A673 (cell line): ENCODE results near the gene KIAA1549. TPM values are rescaled to one million over a fixed set of nuclear protein-coding genes. Genes with fewer than 3 reads are reported as not detected.

Experiments used
- BruUV-seq: library from RNA; stranded (reverse); fragments of 400-500 nt; replicated peaks from 2 replicates; lab custom pipeline; 2021; lab: Mats Ljungman, UMichigan
- CTCF ChIA-PET: fragments of 300-600 bp; sonication (Branson Sonifier 250); formaldehyde crosslinking; loops from one replicate; lab custom pipeline; 2022; ENCODE audit warnings: antibody characterized with exemption; lab: Charles Lee
- POLR2A ChIA-PET: fragments of 300-600 bp; sonication (Branson Sonifier 250); formaldehyde crosslinking; loops from one replicate; lab custom pipeline; 2022; ENCODE audit warnings: antibody characterized with exemption; ENCODE audit not compliant: low non-redundant PET; lab: Charles Lee
- DNase-seq: peaks from one replicate; pipeline ENCODE4 v3.0.0-alpha.2; 2015; ENCODE audit warnings: low spot score
- H3K27ac ChIP-seq: fragments of 200-600 bp; sonication (generic); 2 replicates; pipeline ENCODE4 v1.5.1; 2016; ENCODE audit warnings: mixed run types, low read depth, mild to moderate bottlenecking, mixed read lengths, antibody characterized with exemption, low read length; ENCODE audit not compliant: poor library complexity, severe bottlenecking
- H3K27me3 ChIP-seq: fragments of 200-600 bp; sonication (generic); replicated peaks from 2 replicates; pipeline ENCODE4 v1.6.1; 2017; ENCODE audit warnings: mixed run types, low read depth, mild to moderate bottlenecking, mixed read lengths, antibody characterized with exemption, low read length; ENCODE audit not compliant: insufficient read depth, poor library complexity
- H3K36me3 ChIP-seq: fragments of 200-600 bp; sonication (generic); 2 replicates; pipeline ENCODE4 v1.6.1; 2016; ENCODE audit warnings: mixed run types, mild to moderate bottlenecking, mixed read lengths, antibody characterized with exemption, low read length; ENCODE audit not compliant: insufficient read depth, poor library complexity, severe bottlenecking
- H3K4me1 ChIP-seq: fragments of 200-600 bp; sonication (generic); 2 replicates; pipeline ENCODE4 v1.6.1; 2017; ENCODE audit warnings: mixed run types, mild to moderate bottlenecking, mixed read lengths, antibody characterized with exemption, low read length; ENCODE audit not compliant: insufficient read depth, poor library complexity, severe bottlenecking
- H3K4me3 ChIP-seq: fragments of 200-600 bp; sonication (generic); 2 replicates; pipeline ENCODE4 v1.5.1; 2016; ENCODE audit warnings: low read depth, mixed run types, mild to moderate bottlenecking, mixed read lengths, low read length; ENCODE audit not compliant: poor library complexity, severe bottlenecking
- H3K9me3 ChIP-seq: fragments of 200-600 bp; sonication (generic); 2 replicates; pipeline ENCODE4 v1.6.1; 2016; ENCODE audit warnings: mixed run types, low read depth, mild to moderate bottlenecking, mixed read lengths, antibody characterized with exemption, low read length; ENCODE audit not compliant: poor library complexity, severe bottlenecking
- EZH2 ChIP-seq: fragments of 200-600 bp; sonication (generic); IDR thresholded peaks from 2 replicates; pipeline ENCODE4 v1.6.1; 2017; ENCODE audit warnings: borderline replicate concordance, low read depth, mild to moderate bottlenecking, mixed read lengths, antibody characterized with exemption, low read length; ENCODE audit not compliant: poor library complexity, severe bottlenecking
- intact Hi-C: fragments of 100-400 bp; cut with micrococcal nuclease; formaldehyde crosslinking; loops from one replicate; pipeline ENCODE4 v1.10.0; 2022; ENCODE audit not compliant: unreplicated experiment
- total RNA-seq: library from RNA; stranded (reverse); gene quantifications from 2 replicates; pipeline ENCODE4 v1.2.3, GENCODE V29; 2021
- TF ChIP-seq, protein P1 (sequence below): fragments of 300-800, 200-600 bp; sonication (generic); conservative IDR thresholded peaks from 2 replicates; pipeline ENCODE4 v1.5.1; 2017; ENCODE audit warnings: low read depth, mild to moderate bottlenecking, antibody characterized with exemption, low read length, moderate library complexity, mixed read lengths

Gene KIAA1549
- total RNA-seq, 1 experiment from 2014 or later, result 2.5 TPM

GRCh38 chr7:138864667-138865066 is 116.5 kb downstream of the KIAA1549 start:
- no peak for TF ChIP-seq EZH2
- TF ChIP-seq, protein P1, sequence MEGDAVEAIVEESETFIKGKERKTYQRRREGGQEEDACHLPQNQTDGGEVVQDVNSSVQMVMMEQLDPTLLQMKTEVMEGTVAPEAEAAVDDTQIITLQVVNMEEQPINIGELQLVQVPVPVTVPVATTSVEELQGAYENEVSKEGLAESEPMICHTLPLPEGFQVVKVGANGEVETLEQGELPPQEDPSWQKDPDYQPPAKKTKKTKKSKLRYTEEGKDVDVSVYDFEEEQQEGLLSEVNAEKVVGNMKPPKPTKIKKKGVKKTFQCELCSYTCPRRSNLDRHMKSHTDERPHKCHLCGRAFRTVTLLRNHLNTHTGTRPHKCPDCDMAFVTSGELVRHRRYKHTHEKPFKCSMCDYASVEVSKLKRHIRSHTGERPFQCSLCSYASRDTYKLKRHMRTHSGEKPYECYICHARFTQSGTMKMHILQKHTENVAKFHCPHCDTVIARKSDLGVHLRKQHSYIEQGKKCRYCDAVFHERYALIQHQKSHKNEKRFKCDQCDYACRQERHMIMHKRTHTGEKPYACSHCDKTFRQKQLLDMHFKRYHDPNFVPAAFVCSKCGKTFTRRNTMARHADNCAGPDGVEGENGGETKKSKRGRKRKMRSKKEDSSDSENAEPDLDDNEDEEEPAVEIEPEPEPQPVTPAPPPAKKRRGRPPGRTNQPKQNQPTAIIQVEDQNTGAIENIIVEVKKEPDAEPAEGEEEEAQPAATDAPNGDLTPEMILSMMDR, result no peak
- Histone ChIP-seq H3K4me3 (no peak overlapping the region), H3K36me3 (no peaks in the 10 kb centered on the region), H3K4me1 (no peaks in the 10 kb centered on the region), H3K27me3 (no peaks in the 10 kb centered on the region), H3K27ac (no peak overlapping the region), H3K9me3 (no peaks in the 10 kb centered on the region)
- intact Hi-C loops, result loop anchor here (10.0 kb wide), 1 partner anchor 700 kb away; no protein-coding TSS in a partner anchor
- DNase-seq, result no peak
- POLR2A ChIA-PET, result no interaction called here
- no TSS peak for BruUV-seq
- CTCF ChIA-PET, result no interaction called here

DNA sequence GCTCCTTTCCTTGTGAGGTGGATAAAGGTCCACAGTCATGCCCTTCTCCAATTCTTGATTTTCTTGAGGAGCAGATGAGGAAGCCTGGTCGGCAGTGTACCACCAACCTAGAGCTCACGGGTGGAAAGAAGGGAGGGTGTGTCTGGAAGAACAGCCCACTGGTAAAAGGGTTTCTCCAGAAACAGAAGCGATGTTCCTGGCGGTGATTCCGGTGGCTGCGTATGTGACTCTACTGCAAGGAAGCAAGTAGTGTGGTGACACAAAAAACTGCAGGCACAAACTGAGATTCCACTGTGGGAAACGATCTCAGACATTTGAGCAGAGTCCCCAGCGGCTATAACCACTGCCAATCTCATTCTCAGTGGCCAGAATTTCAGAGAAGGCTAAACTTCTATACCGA is 117.3 kb downstream of the KIAA1549 start:
- ChIA-PET CTCF (no interaction called here), POLR2A (no interaction called here)
- no TSS peak for BruUV-seq

GRCh38 chr7:138861051-138861450 is 120.1 kb downstream of the KIAA1549 start:
- Histone ChIP-seq H3K27ac (no peak overlapping the region), H3K27me3 (no peaks in the 10 kb centered on the region), H3K4me3 (no peak overlapping the region), H3K4me1 (no peaks in the 10 kb centered on the region), H3K36me3 (no peaks in the 10 kb centered on the region), H3K9me3 (no peaks in the 10 kb centered on the region)
- POLR2A ChIA-PET, result no interaction called here
- CTCF ChIA-PET, result no interaction called here
- no TSS peak for BruUV-seq
- TF ChIP-seq, protein P1, result no peak
- TF ChIP-seq EZH2, result no peak
- intact Hi-C loops, result loop anchor here (10.0 kb wide), 1 partner anchor 696 kb away; no protein-coding TSS in a partner anchor
- DNase-seq, result no peak

More for the DNA sequence above, 117.3 kb downstream of the KIAA1549 start:
- DNase-seq, result no peak
- no peak overlapping the region for H3K4me3 ChIP-seq
- no peaks in the 10 kb centered on the region for H3K36me3 ChIP-seq
- no peaks in the 10 kb centered on the region for H3K4me1 ChIP-seq
- no peaks in the 10 kb centered on the region for H3K27me3 ChIP-seq
- intact Hi-C loops, result loop anchor here (10.0 kb wide), 1 partner anchor 699 kb away; no protein-coding TSS in a partner anchor
- no peaks in the 10 kb centered on the region for H3K9me3 ChIP-seq
- TF ChIP-seq, protein P1, result no peak
- no peak for TF ChIP-seq EZH2
- H3K27ac ChIP-seq, result no peak overlapping the region
